Activated CD4-positive, alpha-beta T cell treated with anti-CD3 and anti-CD28 coated beads, Interleukin-2, amount 10 ng/mL, durations not matched to agents 7 days and 5 days (primary cell): ENCODE measurements around the gene RBL2. TPM values are rescaled to one million over a fixed set of nuclear protein-coding genes. Genes with fewer than 3 reads are reported as not detected.
"Not testable (repeated sequence)": the region's sequence is repeated elsewhere in the genome, so short reads cannot be mapped to it uniquely, and the experiment has no call there.

Experiments used
- CTCF ChIA-PET: fragments of 350-600 bp; sonication (Branson Sonifier 250); formaldehyde crosslinking; loops from one replicate; lab custom pipeline; 2021; ENCODE audit warnings: antibody characterized with exemption; lab: Charles Lee
- POLR2A ChIA-PET: fragments of 350-600 bp; sonication (Branson Sonifier 250); formaldehyde crosslinking; loops from one replicate; lab custom pipeline; 2021; ENCODE audit warnings: antibody characterized with exemption; lab: Charles Lee
- DNase-seq: peaks from one replicate; pipeline ENCODE4 v3.0.0-alpha.2; 2020
- H3K27ac Mint-ChIP-seq: one replicate; pipeline ENCODE4 v1.8.0; 2021; ENCODE audit warnings: mild to moderate bottlenecking, moderate library complexity, mixed read lengths
- H3K27me3 Mint-ChIP-seq: one replicate; pipeline ENCODE4 v1.8.0; 2021; ENCODE audit warnings: mixed read lengths
- H3K36me3 Mint-ChIP-seq: one replicate; pipeline ENCODE4 v1.8.0; 2021; ENCODE audit warnings: low read depth, mixed read lengths
- H3K4me1 Mint-ChIP-seq: one replicate; pipeline ENCODE4 v1.8.0; 2021; ENCODE audit warnings: mixed read lengths
- H3K4me3 Mint-ChIP-seq: one replicate; pipeline ENCODE4 v1.8.0; 2021; ENCODE audit warnings: mild to moderate bottlenecking, moderate library complexity, mixed read lengths
- H3K9me3 Mint-ChIP-seq: one replicate; pipeline ENCODE4 v1.8.0; 2021; ENCODE audit warnings: mixed read lengths
- total RNA-seq, 2 experiments: library from RNA; stranded (reverse); gene quantifications; one replicate each; pipeline ENCODE4 v1.2.3, GENCODE V29; 2021

The RBL2 gene, protein sequence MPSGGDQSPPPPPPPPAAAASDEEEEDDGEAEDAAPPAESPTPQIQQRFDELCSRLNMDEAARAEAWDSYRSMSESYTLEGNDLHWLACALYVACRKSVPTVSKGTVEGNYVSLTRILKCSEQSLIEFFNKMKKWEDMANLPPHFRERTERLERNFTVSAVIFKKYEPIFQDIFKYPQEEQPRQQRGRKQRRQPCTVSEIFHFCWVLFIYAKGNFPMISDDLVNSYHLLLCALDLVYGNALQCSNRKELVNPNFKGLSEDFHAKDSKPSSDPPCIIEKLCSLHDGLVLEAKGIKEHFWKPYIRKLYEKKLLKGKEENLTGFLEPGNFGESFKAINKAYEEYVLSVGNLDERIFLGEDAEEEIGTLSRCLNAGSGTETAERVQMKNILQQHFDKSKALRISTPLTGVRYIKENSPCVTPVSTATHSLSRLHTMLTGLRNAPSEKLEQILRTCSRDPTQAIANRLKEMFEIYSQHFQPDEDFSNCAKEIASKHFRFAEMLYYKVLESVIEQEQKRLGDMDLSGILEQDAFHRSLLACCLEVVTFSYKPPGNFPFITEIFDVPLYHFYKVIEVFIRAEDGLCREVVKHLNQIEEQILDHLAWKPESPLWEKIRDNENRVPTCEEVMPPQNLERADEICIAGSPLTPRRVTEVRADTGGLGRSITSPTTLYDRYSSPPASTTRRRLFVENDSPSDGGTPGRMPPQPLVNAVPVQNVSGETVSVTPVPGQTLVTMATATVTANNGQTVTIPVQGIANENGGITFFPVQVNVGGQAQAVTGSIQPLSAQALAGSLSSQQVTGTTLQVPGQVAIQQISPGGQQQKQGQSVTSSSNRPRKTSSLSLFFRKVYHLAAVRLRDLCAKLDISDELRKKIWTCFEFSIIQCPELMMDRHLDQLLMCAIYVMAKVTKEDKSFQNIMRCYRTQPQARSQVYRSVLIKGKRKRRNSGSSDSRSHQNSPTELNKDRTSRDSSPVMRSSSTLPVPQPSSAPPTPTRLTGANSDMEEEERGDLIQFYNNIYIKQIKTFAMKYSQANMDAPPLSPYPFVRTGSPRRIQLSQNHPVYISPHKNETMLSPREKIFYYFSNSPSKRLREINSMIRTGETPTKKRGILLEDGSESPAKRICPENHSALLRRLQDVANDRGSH
- 100 to 1,000 TPM; 178 to 188 TPM for total RNA-seq

GRCh38 chr16:53434377-53435065 lies at the start of gene RBL2:
Gene RBL2, plus strand, starts transcription at chr16:53434471. Its CDS starts 86 bp downstream, at chr16:53434557.
- Mint-ChIP-seq H3K9me3 (peaks cover 4% of the 10 kb centered on the region), H3K27me3 (no peaks in the 10 kb centered on the region), H3K27ac (peak within 1 kb of the TSS; percentile 94), H3K36me3 (peaks cover 37% of the 10 kb centered on the region), H3K4me3 (peak within 1 kb of the TSS; percentile 86), H3K4me1 (peaks cover 49% of the 10 kb centered on the region)
- ChIA-PET CTCF (interaction anchor here (0.9 to 1.4 kb wide), 2 partner anchors 14 to 21 kb away, joined by 3 read pairs; no protein-coding TSS in a partner anchor), POLR2A (no interaction called here)
- peak; percentile 81 for DNase-seq

DNA sequence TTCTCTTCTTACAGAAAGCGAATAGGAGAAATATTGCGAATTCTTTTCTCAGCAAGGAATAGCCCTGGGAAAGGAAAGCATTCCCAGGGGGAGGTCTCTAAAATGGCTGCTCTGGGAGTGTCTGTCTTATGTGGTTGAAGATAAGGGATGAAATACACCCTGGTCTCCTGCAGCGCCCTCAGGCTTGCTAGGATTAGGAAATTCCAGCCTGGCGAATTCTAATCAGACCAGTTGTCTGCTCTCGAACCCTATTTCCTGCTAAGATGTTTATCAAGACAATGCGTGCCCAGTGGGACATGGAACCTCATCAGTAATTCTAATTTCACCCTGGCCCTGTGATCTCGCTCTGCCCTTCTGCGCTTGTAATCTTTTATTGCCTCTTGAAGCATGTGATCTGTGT lies 49.7 kb upstream of the RBL2 start:
- H3K4me3 Mint-ChIP-seq, POLR2A ChIA-PET, H3K4me1 Mint-ChIP-seq, H3K27ac Mint-ChIP-seq, DNase-seq, H3K27me3 Mint-ChIP-seq, CTCF ChIA-PET: not testable (repeated sequence)
- Mint-ChIP-seq H3K9me3 (peaks cover 17% of the 10 kb centered on the region), H3K36me3 (peaks cover 17% of the 10 kb centered on the region)

GRCh38 chr16:53404959-53405358 lies 29.3 kb upstream of the RBL2 start:
- H3K27ac Mint-ChIP-seq: no peak overlapping the region
- no peak overlapping the region for H3K4me3 Mint-ChIP-seq
- no peaks in the 10 kb centered on the region for H3K36me3 Mint-ChIP-seq
- DNase-seq: no peak
- POLR2A ChIA-PET: no interaction called here
- H3K4me1 Mint-ChIP-seq: no peaks in the 10 kb centered on the region
- no peaks in the 10 kb centered on the region for H3K9me3 Mint-ChIP-seq
- CTCF ChIA-PET: interaction anchor here (1.3 kb wide), 1 partner anchor 11 kb away, joined by 3 read pairs; no protein-coding TSS in a partner anchor
- no peaks in the 10 kb centered on the region for H3K27me3 Mint-ChIP-seq

DNA sequence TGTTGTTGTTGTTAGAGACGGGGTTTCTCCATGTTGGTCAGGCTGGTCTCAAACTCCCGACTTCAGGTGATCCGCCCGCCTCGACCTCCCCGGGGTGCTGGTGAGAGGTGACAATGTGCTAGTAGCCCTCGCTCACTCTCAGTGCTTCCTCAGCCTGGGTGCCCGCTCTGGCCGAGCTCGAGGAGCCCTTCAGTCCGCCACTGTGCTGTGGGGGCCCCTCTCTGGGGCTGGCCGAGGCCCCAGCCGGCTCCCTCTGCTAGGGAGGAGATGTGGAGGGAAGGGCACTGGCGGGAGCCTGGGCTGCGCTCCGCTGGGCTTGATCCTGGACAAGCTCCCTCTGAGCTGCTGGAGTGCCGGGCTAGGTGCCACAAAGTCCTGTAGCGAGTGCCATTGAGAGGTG lies 21.7 kb upstream of the RBL2 start:
- peaks cover 3% of the 10 kb centered on the region for H3K36me3 Mint-ChIP-seq
- no peak overlapping the region for H3K4me3 Mint-ChIP-seq
- POLR2A ChIA-PET: no interaction called here
- peaks cover 8% of the 10 kb centered on the region for H3K9me3 Mint-ChIP-seq
- CTCF ChIA-PET: no interaction called here
- no peak for DNase-seq
- no peak overlapping the region for H3K27ac Mint-ChIP-seq
- H3K27me3 Mint-ChIP-seq: no peaks in the 10 kb centered on the region
- H3K4me1 Mint-ChIP-seq: peaks cover 8% of the 10 kb centered on the region

DNA sequence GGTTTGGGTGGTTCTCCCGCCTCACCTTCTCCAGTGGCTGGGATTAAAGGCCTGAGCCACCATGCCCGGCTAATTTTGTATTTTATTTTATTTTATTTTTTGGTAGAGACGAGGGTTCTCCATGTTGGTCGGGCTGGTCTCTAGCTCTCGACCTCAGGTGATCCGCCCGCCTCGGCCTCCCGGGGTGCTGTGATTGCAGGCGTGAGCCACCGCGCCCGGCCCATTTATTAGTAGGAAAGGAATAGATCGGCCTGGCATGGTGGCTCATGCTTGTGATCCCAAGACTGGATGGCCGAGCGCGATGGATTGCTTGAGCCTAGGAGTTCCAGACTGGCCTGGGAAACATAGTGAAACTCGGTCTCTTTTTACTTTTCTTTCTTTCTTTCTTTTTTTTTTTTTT lies 20.4 kb upstream of the RBL2 start:
- Mint-ChIP-seq H3K4me3 (no peak overlapping the region), H3K27me3 (no peaks in the 10 kb centered on the region), H3K9me3 (peaks cover 10% of the 10 kb centered on the region), H3K4me1 (peaks cover 8% of the 10 kb centered on the region), H3K27ac (no peak overlapping the region), H3K36me3 (peaks cover 3% of the 10 kb centered on the region)
- DNase-seq: no peak
- POLR2A ChIA-PET: no interaction called here
- CTCF ChIA-PET: no interaction called here

- no peak for DNase-seq
- H3K4me3 Mint-ChIP-seq: no peak overlapping the region
- H3K36me3 Mint-ChIP-seq: peaks cover 3% of the 10 kb centered on the region
- peaks cover 8% of the 10 kb centered on the region for H3K4me1 Mint-ChIP-seq
- peaks cover 10% of the 10 kb centered on the region for H3K9me3 Mint-ChIP-seq
- H3K27ac Mint-ChIP-seq: no peak overlapping the region
- ChIA-PET CTCF (no interaction called here), POLR2A (no interaction called here)
- no peaks in the 10 kb centered on the region for H3K27me3 Mint-ChIP-seq
Measured at GRCh38 chr16:53414381-53414780, 19.9 kb upstream of the RBL2 start.

DNA sequence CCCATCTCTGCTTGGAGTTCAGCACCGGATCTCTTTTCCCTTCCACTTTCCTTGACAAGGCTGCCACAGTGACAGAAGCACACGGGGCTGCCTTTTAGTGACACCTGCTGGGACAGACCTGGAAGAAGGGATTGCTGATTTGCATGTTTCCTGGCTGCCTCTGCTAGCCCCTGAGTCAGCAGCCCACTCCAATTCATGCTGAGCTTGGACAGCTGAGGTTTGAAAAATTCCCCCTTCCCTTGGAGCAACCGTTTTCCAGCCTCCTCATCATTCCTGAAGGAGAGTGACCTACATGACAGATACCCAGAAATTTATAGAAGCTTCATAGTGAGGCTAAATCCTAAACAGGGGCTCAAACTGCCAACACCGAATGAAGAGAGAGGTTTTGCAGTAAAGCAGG lies 18.8 kb upstream of the RBL2 start:
- ChIA-PET CTCF (no interaction called here), POLR2A (no interaction called here)
- Mint-ChIP-seq H3K4me1 (peaks cover 8% of the 10 kb centered on the region), H3K4me3 (no peak overlapping the region), H3K27me3 (no peaks in the 10 kb centered on the region), H3K27ac (no peak overlapping the region), H3K36me3 (peaks cover 3% of the 10 kb centered on the region), H3K9me3 (peaks cover 10% of the 10 kb centered on the region)
- no peak for DNase-seq

DNA sequence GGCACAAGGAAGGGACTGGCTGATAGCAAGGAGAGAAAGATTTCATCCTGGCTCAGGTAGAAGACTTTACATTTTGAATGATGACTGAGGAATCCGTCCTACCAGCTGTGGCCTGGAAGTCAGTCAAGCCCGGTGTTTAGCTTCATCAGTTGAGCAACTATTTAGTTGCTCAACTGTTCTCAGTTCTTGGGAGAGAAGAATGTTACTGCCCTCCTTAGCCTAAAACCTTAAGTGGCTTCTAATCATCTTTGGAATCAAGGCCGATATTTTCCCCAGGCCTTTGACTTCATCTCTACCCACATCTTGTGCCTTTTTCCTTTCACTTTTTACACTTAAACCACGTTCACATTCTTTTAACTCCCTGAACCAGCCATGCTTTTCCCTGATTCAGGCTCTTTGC lies 17.3 kb upstream of the RBL2 start:
- Mint-ChIP-seq H3K9me3 (peaks cover 11% of the 10 kb centered on the region), H3K4me1 (peaks cover 8% of the 10 kb centered on the region), H3K4me3 (no peak overlapping the region), H3K36me3 (peaks cover 3% of the 10 kb centered on the region), H3K27me3 (no peaks in the 10 kb centered on the region), H3K27ac (peak overlapping the region; percentile 9)
- CTCF ChIA-PET: no interaction called here
- no peak for DNase-seq
- POLR2A ChIA-PET: no interaction called here

DNA sequence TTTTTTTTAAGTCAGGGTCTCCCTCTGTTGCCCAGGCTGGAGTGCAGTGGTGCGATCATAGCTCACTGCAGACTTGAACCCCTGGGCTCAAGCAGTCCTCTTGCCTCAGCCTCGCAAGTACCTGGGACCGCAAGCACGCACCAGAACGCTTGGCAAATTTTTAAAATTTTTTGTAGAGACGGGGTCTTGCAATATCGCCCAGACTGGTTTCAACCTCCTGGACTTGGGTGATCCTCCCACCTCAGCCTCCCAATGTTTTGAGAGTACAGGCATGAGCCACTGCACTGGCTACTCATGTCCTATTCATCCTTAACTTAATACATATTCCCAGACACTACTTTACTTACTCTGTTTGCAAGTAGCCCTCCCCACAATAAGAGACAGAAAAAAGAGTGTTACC lies 16.3 kb upstream of the RBL2 start:
- Mint-ChIP-seq H3K4me3 (no peak overlapping the region), H3K4me1 (peaks cover 8% of the 10 kb centered on the region), H3K27me3 (no peaks in the 10 kb centered on the region), H3K27ac (no peak overlapping the region), H3K9me3 (peaks cover 10% of the 10 kb centered on the region), H3K36me3 (peaks cover 3% of the 10 kb centered on the region)
- no peak for DNase-seq
- ChIA-PET POLR2A (no interaction called here), CTCF (no interaction called here)

GRCh38 chr16:53419383-53419709 lies 14.9 kb upstream of the RBL2 start:
- H3K27me3 Mint-ChIP-seq, H3K36me3 Mint-ChIP-seq, H3K27ac Mint-ChIP-seq, H3K4me3 Mint-ChIP-seq, H3K4me1 Mint-ChIP-seq, DNase-seq: not testable (repeated sequence)
- CTCF ChIA-PET: interaction anchor here (0.7 kb wide), 1 partner anchor 308 kb away, joined by 3 read pairs; no protein-coding TSS in a partner anchor
- POLR2A ChIA-PET: interaction anchor here (0.6 kb wide), 1 partner anchor 274 kb away, joined by 3 read pairs; no protein-coding TSS in a partner anchor
- peaks cover 14% of the 10 kb centered on the region for H3K9me3 Mint-ChIP-seq

GRCh38 chr16:53421248-53421647 lies 13.0 kb upstream of the RBL2 start:
- H3K27me3 Mint-ChIP-seq: no peaks in the 10 kb centered on the region
- ChIA-PET POLR2A (no interaction called here), CTCF (no interaction called here)
- peaks cover 10% of the 10 kb centered on the region for H3K36me3 Mint-ChIP-seq
- peaks cover 5% of the 10 kb centered on the region for H3K4me1 Mint-ChIP-seq
- no peak for DNase-seq
- H3K4me3 Mint-ChIP-seq: no peak overlapping the region
- peaks cover 19% of the 10 kb centered on the region for H3K9me3 Mint-ChIP-seq
- H3K27ac Mint-ChIP-seq: no peak overlapping the region

DNA sequence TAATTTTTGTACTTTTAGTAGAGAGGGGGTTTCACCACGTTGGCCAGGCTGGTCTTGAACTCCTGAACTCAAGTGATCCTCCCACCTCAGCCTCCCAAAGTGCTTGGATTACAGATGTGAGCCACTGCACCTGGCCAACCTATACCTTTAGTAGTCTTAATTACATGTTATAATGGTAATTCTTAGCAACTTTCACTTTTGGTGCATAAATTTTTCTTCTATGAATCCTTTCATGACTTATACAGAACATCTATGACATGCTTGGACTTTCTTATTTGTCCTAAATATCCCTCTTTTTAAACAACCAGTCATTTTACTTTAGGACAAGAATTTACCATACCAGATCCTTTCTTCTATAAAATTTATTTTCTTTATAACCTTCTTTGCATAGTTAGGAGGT lies 10.3 kb upstream of the RBL2 start:
- POLR2A ChIA-PET, H3K4me3 Mint-ChIP-seq, H3K4me1 Mint-ChIP-seq, H3K36me3 Mint-ChIP-seq, H3K27ac Mint-ChIP-seq, CTCF ChIA-PET, H3K27me3 Mint-ChIP-seq, DNase-seq: not testable (repeated sequence)
- peaks cover 20% of the 10 kb centered on the region for H3K9me3 Mint-ChIP-seq
